Retinal pigment epithelial cell (primary cell): ENCODE data around the gene CORO1C.
"Not testable (repeated sequence)": the region's sequence is repeated elsewhere in the genome, so short reads cannot be mapped to it uniquely, and the experiment has no call there.

Experiments used
- DNase-seq: peaks from one replicate; pipeline ENCODE4 v3.0.0-alpha.2; 2010; ENCODE audit warnings: low read depth
- H3K4me3 ChIP-seq: 2 replicates; pipeline ENCODE4 v1.5.1; 2011; ENCODE audit warnings: mild to moderate bottlenecking, low read length, control low read depth, moderate library complexity
- TF ChIP-seq, protein P1 (sequence below): conservative IDR thresholded peaks from 2 replicates; pipeline ENCODE4 v1.5.1; 2011; ENCODE audit warnings: low read depth, low read length, control low read depth, inconsistent platforms

CORO1C gene

DNA sequence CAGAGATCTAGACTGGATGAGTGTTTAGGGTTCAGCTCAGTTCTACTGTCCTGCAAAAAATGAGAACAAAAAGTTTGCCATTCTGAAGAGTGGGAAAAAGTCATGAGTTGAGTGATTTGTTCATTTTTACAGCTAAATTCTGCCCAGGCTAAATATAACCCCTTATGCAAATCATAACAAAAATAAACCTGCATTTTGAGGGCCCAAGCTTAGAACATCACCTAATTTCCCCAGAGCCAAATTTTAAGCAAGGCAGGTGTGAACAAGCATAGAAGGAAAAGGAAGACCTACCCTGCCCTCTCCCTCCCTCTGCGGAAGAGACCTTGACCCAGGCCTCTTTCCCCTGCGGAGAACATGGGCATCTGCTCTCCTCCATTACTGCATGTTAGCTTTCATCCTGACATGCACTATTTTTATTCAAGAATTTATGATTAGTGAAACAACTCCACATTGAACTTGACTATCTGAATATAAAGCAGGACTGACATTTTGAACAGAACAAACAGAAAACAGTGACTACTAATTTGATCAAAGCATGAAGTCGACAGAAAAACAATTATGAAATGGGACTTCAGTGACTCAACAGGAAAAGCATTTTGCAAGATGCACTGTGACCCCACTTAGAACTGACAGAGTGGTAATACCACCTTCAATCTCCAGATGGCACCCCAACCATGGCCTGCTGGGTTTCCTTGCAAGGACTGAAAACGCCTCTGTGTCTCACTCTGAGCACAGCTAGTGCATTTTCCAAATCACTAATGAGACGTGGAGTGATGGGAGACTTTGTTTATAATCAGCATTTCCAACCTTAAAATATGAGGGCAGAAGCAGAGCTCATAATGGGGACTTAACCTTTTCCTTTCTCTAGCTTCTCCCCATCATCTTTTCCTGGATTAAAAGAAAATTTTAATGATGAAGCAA, 66.7 kb downstream of the CORO1C start:
- no peak overlapping the region for H3K4me3 ChIP-seq
- DNase-seq, result peak; percentile 82
- TF ChIP-seq, protein P1, sequence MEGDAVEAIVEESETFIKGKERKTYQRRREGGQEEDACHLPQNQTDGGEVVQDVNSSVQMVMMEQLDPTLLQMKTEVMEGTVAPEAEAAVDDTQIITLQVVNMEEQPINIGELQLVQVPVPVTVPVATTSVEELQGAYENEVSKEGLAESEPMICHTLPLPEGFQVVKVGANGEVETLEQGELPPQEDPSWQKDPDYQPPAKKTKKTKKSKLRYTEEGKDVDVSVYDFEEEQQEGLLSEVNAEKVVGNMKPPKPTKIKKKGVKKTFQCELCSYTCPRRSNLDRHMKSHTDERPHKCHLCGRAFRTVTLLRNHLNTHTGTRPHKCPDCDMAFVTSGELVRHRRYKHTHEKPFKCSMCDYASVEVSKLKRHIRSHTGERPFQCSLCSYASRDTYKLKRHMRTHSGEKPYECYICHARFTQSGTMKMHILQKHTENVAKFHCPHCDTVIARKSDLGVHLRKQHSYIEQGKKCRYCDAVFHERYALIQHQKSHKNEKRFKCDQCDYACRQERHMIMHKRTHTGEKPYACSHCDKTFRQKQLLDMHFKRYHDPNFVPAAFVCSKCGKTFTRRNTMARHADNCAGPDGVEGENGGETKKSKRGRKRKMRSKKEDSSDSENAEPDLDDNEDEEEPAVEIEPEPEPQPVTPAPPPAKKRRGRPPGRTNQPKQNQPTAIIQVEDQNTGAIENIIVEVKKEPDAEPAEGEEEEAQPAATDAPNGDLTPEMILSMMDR, result peak; percentile 95

DNA sequence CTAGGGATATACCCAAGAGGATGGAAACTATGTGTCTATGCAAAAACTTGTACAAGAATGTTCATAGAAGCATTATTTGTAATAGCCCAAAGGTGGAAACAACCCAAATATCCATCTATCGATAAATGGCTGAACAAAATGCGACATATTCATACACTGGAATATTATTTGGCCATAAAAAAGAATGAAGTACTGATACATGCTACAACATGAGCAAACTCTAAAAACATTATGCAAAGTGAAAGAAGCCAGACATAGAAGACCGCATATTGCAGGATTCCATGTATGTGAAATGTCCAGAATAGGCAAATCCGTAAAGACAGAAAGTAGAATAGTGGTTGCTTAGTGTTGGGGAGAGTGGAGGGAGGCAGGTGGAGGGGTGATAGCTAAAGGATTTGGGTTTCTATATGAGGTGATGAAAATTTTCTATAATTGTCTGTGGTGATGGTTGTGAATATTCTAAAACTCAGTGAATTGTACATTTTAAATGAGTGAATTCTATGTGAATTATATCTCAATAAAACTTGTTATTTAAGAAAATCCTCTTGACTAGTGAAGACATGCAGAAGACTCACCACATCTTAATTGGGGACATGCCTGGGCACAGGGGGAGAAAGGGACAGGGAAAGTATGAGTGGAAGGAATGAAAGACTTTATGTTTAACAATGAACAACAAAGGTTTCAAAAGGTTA, 67.8 kb downstream of the CORO1C start:
- no peak for DNase-seq
- no peak overlapping the region for H3K4me3 ChIP-seq
- TF ChIP-seq, protein P1, result no peak

DNA sequence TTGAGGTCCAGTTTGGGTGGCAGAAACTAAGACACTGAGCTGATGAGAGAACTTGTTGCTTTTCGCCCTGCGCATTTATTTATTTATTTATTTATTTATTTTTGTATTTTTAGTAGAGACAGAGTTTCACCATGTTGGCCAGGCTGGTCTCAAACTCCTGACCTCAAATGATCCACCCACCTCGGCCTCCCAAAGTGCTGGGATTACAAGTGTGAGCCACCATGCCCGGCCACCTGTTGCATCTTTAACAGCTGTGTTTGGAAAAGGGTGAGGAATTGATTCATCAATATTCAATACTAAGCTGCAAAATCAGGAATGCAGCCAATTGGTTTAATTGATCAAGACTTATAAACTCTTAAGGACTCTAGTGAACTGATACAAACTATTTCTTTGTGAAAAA, 73.2 kb downstream of the CORO1C start:
- DNase-seq, H3K4me3 ChIP-seq: not testable (repeated sequence)

DNA sequence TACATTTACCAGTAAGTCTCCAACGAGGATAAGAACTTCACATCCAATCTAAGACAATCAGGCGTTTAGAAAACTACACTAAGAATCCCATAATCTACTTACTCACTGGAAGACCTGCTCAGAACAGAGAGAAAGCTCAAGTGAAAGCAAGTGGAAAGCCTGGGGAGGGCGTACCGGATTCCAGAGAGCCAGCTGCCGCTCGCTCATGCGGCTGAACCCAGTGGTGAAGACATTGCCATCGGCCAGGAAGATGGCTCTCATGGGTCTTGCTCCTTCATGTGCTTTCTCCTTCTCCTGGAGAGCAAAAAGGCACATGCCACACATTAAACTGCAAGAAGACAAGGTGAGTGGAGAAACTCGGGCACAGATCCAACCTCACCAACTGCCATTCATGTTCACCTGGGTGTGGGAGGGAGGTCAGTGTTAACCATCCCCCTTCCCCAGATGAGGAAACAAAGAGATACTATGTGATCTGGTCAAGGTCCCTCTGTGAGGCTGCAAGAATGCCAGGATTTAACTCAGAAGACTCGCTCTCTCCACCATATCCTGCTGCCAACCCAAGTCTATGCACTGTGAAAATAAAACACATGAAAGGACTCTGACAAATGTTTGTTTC, 74.1 kb downstream of the CORO1C start:
- TF ChIP-seq, protein P1, result no peak
- peak; percentile 22 for DNase-seq
- H3K4me3 ChIP-seq, result no peak overlapping the region

DNA sequence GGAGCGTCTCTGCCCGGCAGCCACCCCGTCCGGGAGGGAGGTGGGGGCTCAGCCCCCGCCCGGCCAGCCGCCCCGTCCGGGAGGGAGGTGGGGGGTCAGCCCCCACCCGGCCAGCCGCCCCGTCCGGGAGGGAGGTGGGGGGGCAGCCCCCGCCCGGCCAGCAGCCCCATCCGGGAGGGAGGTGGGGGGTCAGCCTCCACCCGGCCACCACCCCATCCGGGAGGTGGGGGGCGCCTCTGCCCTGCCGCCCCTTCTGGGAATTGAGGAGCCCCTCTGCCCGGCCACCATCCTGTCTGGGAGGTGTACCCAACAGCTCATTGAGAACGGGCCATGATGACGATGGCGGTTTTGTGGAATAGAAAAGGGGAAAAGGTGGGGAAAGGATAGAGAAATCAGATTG, 75.1 kb downstream of the CORO1C start:
- not testable (repeated sequence) for DNase-seq, H3K4me3 ChIP-seq

DNA sequence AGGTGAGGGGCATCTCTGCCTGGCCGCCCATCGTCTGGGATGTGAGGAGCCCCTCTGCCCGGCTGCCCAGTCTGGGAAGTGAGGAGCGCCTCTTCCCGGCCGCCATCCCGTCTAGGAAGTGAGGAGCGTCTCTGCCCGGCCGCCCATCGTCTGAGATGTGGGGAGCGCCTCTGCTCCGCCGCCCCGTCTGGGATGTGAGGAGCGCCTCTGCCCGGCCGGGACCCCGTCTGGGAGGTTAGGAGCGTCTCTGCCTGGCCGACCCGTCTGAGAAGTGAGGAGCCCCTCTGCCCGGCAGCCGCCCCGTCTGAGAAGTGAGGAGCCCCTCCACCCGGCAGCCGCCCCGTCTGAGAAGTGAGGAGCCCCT, 75.5 kb downstream of the CORO1C start:
- not testable (repeated sequence) for H3K4me3 ChIP-seq, DNase-seq

DNA sequence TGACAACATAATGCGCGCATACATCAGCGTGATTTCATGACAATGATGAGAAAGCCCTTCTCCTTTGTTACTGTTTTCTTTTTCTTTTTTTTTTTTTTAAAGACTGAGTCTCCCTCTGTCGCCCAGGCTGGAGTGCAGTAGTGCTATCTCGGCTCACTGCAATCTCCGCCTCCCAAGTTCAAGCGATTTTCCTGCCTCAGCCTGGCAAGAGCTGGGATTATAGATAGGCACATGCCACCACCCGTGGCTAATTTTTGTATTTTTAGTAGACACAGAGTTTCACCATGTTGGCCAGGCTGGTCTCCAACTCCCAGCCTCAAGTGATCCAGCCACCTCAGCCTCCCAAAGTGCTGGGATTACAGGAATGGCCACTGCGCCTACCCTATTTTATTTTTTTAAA, 76.7 kb downstream of the CORO1C start:
- H3K4me3 ChIP-seq, DNase-seq: not testable (repeated sequence)

DNA sequence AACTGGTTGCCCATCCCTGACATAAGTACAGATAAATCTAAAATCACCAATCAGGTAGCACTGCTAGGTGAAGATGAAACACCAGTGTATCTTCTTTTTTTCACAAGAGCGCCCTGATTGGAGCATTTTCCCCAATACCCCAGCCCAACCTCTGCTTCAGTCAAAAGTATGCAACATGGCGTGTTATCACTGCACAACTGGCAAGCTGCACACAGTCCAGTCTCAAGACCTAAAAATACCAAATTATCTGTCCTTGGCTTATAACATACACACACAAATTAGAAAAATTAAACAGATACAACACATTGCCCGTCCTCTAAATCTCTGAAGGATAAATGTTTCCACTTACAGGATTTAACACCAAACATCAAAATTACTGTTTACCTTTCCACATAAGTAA, 77.4 kb downstream of the CORO1C start:
- TF ChIP-seq, protein P1, result no peak
- no peak for DNase-seq

DNA sequence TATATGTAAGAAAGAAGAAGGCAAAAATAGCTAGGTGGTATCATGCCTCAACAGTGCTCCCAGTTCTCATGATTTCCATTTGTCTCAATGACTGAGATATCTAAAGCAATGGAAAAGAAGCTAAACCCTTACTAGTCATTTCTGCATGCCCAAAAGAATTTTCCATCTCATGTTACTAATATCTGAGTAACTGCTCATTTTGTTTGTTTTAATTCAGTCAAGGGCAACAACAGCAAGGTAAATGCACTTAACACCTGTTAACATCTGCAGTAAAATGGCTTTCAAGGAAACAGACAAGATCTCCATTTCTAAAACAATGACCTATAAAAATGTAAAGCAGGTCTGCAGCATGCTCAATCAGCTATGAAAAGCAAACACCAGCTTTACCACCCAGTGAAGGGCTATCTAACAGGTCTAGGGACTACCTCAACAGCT, 78.2 kb downstream of the CORO1C start:
- no peak overlapping the region for H3K4me3 ChIP-seq
- DNase-seq, result no peak
- TF ChIP-seq, protein P1, result no peak

More for the DNA sequence above, 77.4 kb downstream of the CORO1C start:
- no peak overlapping the region for H3K4me3 ChIP-seq
